AG09309 (cell line): ENCODE data around the gene KCNE4.
A peak's percentile ranks its signal among the peaks of the same experiment; 100 is the strongest.

Source experiments
- DNase-seq: peaks from one replicate; pipeline ENCODE4 v3.0.0-alpha.2; 2010; ENCODE audit warnings: low read depth
- H3K4me3 ChIP-seq: 2 replicates; pipeline ENCODE4 v1.5.1; 2011; ENCODE audit warnings: mild to moderate bottlenecking, low read depth, low read length, moderate library complexity; ENCODE audit not compliant: control insufficient read depth
- CTCF ChIP-seq: IDR thresholded peaks from 2 replicates; pipeline ENCODE4 v1.5.1; 2011; ENCODE audit warnings: mild to moderate bottlenecking, low read depth, low read length, inconsistent platforms; ENCODE audit not compliant: insufficient read depth, control insufficient read depth; ENCODE audit errors: missing control alignments

Gene KCNE4

GRCh38 chr2:223039618-223040017 is 12.4 kb upstream of the KCNE4 start:
- no peak for DNase-seq
- no peak overlapping the region for H3K4me3 ChIP-seq
- no peak for TF ChIP-seq CTCF

- no peak overlapping the region for H3K4me3 ChIP-seq
- DNase-seq, result no peak
- TF ChIP-seq CTCF, result no peak
Observed at GRCh38 chr2:223040527-223040926, 11.5 kb upstream of the KCNE4 start.

GRCh38 chr2:223041527-223042109 is 10.4 kb upstream of the KCNE4 start:
- no peak for TF ChIP-seq CTCF
- peak; percentile 95 for DNase-seq
- H3K4me3 ChIP-seq, result no peak overlapping the region

- DNase-seq, result no peak
- no peak overlapping the region for H3K4me3 ChIP-seq
- no peak for TF ChIP-seq CTCF
Observed at GRCh38 chr2:223042284-223042683, 9.7 kb upstream of the KCNE4 start.

- TF ChIP-seq CTCF, result no peak
- DNase-seq, result no peak
- no peak overlapping the region for H3K4me3 ChIP-seq
Observed at GRCh38 chr2:223042704-223043118, 9.3 kb upstream of the KCNE4 start.

- no peak overlapping the region for H3K4me3 ChIP-seq
- no peak for DNase-seq
- TF ChIP-seq CTCF, result no peak
Observed at GRCh38 chr2:223043164-223043941, 8.6 kb upstream of the KCNE4 start.
